GM10248 (cell line): ENCODE data around the gene TMEM106C.

ENCODE experiments used
- CTCF ChIA-PET: fragments of 300-600 bp; sonication (Branson Sonifier 250); formaldehyde crosslinking; extraction: SDS; loops from one replicate; lab custom pipeline; 2021; ENCODE audit warnings: antibody characterized with exemption; lab: Yijun Ruan, JAX
- POLR2A ChIA-PET: fragments of 350-650 bp; sonication (Branson Sonifier 250); formaldehyde crosslinking; extraction: SDS; loops from one replicate; lab custom pipeline; 2020; ENCODE audit warnings: antibody characterized with exemption; lab: Yijun Ruan, JAX
- DNase-seq: peaks from one replicate; pipeline ENCODE4 v3.0.0; 2012; ENCODE audit errors: extremely low spot score
- TF ChIP-seq, protein P1 (sequence below): IDR thresholded peaks from 2 replicates; pipeline ENCODE4 v1.5.1; 2012; ENCODE audit warnings: mild to moderate bottlenecking, low read depth; ENCODE audit errors: extremely low read depth, missing control alignments, control extremely low read depth

TMEM106C gene

GRCh38 chr12:48010366-48010970 lies 47.1 kb downstream of the TMEM106C start:
- ChIA-PET CTCF (no interaction called here), POLR2A (no interaction called here)
- DNase-seq: no peak
- TF ChIP-seq, protein P1, sequence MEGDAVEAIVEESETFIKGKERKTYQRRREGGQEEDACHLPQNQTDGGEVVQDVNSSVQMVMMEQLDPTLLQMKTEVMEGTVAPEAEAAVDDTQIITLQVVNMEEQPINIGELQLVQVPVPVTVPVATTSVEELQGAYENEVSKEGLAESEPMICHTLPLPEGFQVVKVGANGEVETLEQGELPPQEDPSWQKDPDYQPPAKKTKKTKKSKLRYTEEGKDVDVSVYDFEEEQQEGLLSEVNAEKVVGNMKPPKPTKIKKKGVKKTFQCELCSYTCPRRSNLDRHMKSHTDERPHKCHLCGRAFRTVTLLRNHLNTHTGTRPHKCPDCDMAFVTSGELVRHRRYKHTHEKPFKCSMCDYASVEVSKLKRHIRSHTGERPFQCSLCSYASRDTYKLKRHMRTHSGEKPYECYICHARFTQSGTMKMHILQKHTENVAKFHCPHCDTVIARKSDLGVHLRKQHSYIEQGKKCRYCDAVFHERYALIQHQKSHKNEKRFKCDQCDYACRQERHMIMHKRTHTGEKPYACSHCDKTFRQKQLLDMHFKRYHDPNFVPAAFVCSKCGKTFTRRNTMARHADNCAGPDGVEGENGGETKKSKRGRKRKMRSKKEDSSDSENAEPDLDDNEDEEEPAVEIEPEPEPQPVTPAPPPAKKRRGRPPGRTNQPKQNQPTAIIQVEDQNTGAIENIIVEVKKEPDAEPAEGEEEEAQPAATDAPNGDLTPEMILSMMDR: no peak

GRCh38 chr12:48012070-48012469 lies 48.7 kb downstream of the TMEM106C start:
- TF ChIP-seq, protein P1: no peak
- ChIA-PET CTCF (interaction anchor here (0.7 kb wide), 1 partner anchor 18 kb away, joined by 3 read pairs; no protein-coding TSS in a partner anchor), POLR2A (no interaction called here)
- no peak for DNase-seq

DNA sequence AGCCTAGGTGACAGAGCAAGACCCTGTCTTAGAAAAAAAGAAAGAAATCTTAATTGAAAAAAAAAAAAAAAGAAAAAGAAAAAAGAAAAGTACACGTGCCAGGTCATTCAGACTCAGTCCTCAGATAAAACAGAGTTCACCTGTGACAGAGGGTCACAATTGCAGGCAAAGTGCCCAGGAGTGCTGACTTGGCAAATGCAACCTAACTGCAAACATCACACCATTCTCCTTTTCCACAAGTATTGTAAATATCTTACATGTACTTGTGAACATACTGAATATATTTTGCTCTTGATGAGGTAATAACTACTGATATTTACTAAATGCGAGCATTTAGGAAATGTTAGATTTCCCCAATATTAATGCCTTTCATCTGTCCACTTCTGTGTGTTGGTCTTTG lies 49.9 kb downstream of the TMEM106C start:
- ChIA-PET CTCF (interaction anchor here (1.0 kb wide), 1 partner anchor 33 kb away, joined by 3 read pairs; no protein-coding TSS in a partner anchor), POLR2A (no interaction called here)
- TF ChIP-seq, protein P1: no peak
- no peak for DNase-seq

DNA sequence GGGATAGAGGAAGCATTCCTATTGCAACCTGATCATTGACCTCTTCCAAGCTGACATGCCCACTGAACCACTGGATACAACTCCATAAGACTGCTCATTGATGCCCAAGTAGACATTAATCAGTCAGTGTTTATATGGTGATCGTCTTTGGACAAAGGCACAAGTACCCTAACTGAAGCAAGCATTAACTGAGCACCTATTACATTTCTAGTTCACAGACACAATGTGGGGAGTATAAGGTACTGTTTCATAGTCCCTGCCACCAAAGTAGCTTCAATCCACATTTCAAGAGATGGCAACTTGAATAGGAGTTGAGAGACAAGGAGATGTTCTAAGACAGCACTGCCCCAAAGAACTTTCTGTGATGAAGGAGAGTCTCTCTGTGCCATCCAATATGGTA lies 51.7 kb downstream of the TMEM106C start:
- TF ChIP-seq, protein P1: no peak
- DNase-seq: no peak
- ChIA-PET CTCF (no interaction called here), POLR2A (no interaction called here)

DNA sequence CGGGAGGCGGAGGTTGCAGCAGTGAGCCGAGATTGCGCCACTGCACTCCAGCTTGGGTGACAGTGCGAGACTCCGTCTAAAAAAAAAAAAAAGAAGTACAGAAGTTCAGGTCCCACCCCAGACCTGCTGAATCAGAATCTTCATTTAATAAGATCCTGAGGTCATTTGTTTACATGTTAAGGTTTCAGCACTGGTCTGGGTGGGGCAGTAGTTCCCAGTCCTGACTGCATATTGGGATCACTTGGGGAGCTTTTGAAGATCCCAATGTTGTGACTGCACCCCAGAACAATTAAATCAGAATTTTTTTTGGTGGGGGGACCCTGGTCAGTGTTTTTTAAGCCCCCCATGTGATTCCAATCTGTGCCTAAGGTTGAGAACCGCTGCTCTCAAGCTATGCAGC lies 52.6 kb downstream of the TMEM106C start:
- ChIA-PET POLR2A (no interaction called here), CTCF (interaction anchor here (0.9 to 1.7 kb wide), 3 partner anchors 17 to 111 kb away, joined by 3 to 5 read pairs (median 3); partner anchors contain the start of genes TMEM106C and VDR)
- DNase-seq: no peak
- TF ChIP-seq, protein P1: no peak

DNA sequence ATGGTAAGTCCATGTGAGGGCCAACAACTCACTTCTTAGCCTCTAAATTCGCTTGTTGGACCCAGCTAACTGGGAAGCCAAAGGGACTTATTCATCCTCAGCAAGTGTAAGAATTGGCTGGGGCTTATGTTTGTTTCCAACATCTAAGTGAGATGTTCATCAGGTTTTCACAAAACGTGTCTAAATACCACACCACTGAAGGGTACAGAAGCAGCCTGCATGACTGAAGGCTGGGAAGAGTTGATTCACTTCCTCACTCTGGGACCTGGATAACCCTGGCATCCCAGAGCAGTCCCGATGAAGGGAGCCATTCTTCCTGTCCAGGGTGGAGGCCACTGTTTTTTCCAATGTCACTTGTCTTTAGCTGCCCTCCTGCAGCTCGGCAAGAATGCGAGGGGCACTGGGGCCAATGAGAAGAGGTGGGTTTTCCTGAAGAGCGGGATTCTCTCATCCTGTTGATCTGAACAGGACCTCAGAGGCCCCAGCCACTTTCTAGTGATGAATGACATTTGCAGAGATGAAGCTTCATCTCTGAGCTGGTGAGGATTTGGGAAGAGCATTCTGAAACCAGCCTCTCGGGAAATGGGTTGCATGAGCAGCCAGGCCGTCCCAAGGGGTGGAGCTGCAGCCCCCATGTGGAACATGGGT lies 53.1 kb downstream of the TMEM106C start:
- POLR2A ChIA-PET: no interaction called here
- no peak for DNase-seq
- CTCF ChIA-PET: interaction anchor here (0.9 to 1.7 kb wide), 5 partner anchors 11 to 112 kb away, joined by 3 to 5 read pairs (median 4); partner anchors contain the start of genes TMEM106C and VDR
- TF ChIP-seq, protein P1: no peak
